CD4-positive, alpha-beta T cell treated with Interleukin-4 for 4 hours (primary cell): ENCODE data around the gene UNK.

Experiments used
- DNase-seq: peaks from one replicate; pipeline ENCODE4 v3.0.0-alpha.2; 2020

The UNK gene

DNA sequence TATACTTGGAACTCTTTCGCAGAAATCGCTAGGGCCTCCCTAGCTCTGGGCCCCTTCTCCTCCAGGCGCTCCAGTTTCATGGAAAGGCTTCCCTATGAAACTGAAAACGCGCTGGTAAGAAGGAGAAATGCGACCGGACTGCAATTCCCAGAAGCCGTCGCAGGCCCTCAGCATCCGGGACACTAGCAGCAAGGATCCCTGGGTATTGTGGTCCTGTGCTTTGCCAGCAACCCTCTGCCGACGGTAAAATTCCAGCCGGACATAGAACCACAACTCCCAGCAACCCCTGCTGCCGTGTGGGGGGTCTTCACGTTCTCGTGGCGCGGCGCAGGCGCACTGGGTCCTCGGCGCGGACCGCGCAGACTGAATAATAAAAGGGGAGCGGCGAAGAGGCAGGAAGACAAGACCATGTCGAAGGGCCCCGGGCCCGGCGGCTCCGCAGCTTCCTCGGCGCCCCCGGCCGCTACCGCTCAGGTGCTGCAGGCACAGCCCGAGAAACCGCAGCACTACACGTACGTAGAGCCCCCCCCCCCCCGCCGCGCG, at the start of gene UNK:
UNK (plus strand) TSS at position 334 of the 543 bp plus-strand sequence; CDS start at position 409, 75 bp downstream.
- DNase-seq: peak; percentile 99

- no peak for DNase-seq
Measured at GRCh38 chr17:75736173-75736835, 48.3 kb upstream of the UNK start.

GRCh38 chr17:75737133-75737962, 47.3 kb upstream of the UNK start:
- DNase-seq: no peak

GRCh38 chr17:75738218-75738802, 46.3 kb upstream of the UNK start:
- DNase-seq: no peak

DNA sequence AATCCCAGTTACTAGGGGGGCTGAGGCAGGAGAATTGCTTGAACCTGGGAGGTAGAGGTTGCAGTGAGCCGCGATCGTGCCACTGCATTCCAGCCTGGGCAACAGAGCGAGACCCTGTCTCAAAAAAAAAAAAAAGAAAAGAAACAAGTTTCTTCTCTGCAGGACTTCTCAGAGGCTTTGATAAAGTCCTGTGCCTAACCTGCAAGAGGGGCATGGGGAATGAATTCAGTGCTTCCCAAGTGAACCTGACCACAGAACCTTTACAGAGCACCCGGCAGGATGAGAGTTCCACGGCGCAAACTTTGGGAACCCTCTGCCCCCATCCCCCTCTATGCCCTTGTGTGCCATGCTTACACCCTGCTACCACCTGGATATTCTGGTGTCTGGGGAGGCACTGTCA, 45.4 kb upstream of the UNK start:
- no peak for DNase-seq

DNA sequence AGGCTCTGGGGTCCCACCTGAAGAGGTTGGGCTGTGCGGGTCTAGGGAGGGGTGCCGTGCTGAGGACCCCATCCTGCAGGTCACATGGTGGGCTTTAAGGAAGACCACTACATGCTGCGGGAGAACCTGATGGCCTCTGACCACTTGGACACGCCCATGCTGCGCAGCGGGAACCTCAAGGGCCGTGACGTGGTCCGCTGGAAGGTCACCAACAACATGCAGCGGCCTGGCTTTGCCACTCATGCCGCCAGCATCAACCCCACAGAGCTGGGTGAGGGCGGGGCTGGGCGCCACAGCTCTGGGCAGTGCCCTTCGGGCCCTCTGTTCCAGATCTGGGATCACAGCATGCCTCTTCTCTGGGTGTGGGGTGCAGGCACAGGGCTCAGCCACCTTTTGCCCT, 44.8 kb upstream of the UNK start:
- DNase-seq: no peak

GRCh38 chr17:75740215-75740614, 44.4 kb upstream of the UNK start:
- no peak for DNase-seq

DNA sequence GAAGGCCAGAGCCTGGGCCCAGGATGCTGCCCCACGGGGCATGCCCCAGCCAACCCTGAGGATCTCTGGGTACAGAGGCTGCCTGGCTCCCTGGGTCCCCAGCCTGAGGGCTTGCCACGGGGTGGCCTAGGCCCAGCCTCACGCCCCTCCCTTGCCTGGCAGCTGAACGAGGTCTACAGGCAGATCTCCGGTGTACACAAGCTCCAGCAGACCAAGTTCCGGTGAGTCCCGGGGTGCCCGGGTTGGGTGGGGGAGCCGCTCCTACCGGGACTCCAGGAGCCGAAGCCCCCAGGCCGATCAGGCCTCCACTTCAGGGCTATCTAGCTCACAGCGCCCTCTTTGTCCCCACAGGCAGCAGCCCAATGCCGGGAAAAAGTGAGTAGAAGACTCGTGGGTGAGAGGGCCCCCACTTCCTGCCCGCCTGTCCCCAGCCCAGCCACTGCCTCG, 44.0 kb upstream of the UNK start:
- DNase-seq: no peak

- DNase-seq: no peak
Measured at GRCh38 chr17:75742337-75742736, 42.3 kb upstream of the UNK start.

- DNase-seq: no peak
Measured at GRCh38 chr17:75743625-75744206, 40.9 kb upstream of the UNK start.

- no peak for DNase-seq
Measured at GRCh38 chr17:75748706-75749105, 35.9 kb upstream of the UNK start.

DNA sequence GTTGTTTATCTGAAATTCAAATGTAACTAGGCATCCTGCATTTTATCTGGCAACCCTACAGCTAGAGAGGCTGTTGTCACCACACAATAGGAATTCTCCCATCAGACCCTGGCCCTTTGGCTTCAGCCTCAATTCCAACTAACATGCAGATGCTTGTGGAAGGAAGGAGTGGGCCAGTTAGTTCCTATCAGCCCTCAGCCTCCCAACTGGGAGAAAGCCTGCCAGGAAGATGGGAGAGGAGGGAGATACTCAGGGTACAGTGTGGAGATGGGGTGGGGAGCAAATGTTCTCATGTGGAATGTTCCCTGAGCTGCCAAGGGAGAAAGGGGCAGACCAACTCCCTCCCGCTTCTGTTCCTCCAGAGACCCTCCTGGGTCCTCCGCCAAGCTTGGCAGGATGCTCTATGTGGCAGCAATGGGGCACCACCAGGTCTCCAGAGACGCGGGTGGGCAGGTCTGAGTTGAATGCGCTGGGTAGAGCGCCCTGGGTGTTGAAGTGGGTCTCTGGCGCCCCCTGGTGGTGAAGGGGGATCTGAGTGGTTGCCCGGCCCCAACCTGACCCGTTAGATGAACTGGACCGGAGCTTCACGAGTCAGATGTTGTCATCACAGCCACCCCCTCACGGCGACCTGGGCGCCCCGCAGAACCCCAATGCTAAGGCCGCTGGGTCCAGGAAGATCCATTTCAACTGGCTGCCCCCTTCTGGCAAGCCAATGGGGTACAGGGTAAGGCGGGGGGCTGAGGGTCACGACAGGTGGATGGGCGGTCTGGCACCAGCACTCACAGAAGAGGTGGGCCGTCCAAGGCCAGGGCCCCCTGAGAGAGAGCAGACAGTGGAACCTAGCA, 34.8 kb upstream of the UNK start:
- peak; percentile 77 for DNase-seq

- DNase-seq: no peak
Measured at GRCh38 chr17:75750661-75751423, 33.8 kb upstream of the UNK start.

DNA sequence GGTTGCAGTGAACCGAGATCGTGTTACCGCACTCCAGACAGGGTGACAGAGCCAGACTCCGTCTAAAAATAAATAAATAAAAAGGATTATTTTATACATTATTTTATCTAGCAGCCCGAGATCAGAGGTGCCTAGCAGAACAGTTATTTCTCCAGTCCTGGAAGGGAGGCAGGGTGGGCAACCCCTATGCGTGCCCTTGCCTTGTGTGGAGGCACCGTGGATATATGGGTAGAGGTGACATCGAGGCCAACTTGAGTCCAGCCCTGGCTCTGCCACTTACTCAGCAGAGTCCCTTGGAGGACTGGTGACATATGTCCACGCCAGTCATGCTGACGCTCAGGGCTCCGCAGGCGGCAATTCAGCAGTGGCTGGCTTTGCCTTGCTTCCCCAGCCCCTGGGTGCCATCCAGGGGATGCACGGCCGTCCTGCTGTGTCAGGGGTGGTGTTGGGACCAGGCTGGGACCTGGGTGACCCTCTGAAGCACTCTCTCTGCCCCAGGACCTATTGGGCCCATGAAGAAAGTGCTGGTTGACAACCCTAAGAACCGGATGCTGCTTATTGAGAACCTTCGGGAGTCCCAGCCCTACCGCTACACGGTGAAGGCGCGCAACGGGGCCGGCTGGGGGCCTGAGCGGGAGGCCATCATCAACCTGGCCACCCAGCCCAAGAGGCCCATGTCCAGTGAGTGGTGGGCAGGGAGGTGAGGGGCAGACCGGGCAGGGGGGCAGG, 32.8 kb upstream of the UNK start:
- no peak for DNase-seq

- DNase-seq: no peak
Measured at GRCh38 chr17:75752405-75752709, 32.2 kb upstream of the UNK start.

DNA sequence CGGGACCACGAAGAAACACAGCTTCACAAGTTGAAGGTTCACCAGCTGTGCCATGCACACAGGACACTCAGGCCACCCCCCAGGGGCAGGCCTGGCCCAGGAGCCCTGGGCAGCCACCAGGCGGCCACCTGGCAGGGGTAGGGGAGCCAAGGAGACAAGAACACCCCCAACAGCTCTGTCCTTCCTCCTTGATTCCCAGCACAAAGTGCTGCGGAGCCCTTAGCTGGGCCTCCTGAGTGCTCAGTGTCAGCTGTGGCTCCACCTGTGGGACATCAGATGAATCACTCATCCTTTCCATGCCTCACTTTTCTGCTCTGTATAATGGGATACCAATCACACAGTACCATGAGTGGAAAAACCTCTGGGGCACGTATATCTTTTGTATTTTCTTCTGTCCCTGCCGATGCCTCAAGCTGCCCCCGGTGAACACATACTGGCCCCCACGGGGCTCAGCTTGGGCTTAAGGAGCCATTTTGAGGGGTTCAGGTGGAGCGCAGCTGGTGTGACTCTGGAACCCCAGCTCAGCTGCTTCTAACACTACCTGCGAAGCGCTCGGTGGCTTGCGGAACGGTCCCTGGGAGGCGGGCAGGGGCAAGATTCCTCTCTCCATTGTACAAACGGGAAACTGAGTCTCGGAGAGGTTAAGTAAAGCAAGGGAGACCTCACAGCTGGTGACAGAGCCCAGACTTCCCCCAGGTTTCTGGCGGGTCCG, 31.6 kb upstream of the UNK start:
- DNase-seq: peak; percentile 23

GRCh38 chr17:75753514-75754377, 30.9 kb upstream of the UNK start:
- peak; percentile 66 for DNase-seq

GRCh38 chr17:75754378-75755204, 30.0 kb upstream of the UNK start:
- no peak for DNase-seq
